Esophagus squamous epithelium (tissue), 4 donors: ENCODE data around the gene AHNAK.

Experiments
- CTCF ChIP-seq, 6 experiments: fragments of 450-650 bp in 4 of 6; fragments of 200-600 bp in 2 of 6; sonication (generic) in 2 of 6; IDR thresholded peaks; one replicate each; pipeline ENCODE4 v1.5.1; 2016 to 2019; ENCODE audit warnings: antibody characterized with exemption in 6 of 6, mild to moderate bottlenecking in 4 of 6, moderate library complexity in 4 of 6
- POLR2A ChIP-seq, 4 donors: fragments of 450-650 bp; IDR thresholded peaks; one replicate each; pipeline ENCODE4 v1.6.1; 2017; ENCODE audit warnings: antibody characterized with exemption in 4 of 4, mild to moderate bottlenecking in 4 of 4, moderate library complexity in 3 of 4

GRCh38 chr11:62444835-62445234, 101.8 kb downstream of the AHNAK start:
- TF ChIP-seq POLR2A (IDR thresholded peaks at IDR 0.05): no peak
- no peak for TF ChIP-seq CTCF (IDR thresholded peaks at IDR 0.05)
